GM12878 (cell line): ENCODE measurements around the gene ANTKMT.

Experiments
- EP300 ChIP-seq, 2 experiments: fragments of 150-350 bp in 1 of 2; IDR thresholded peaks; 2 replicates each; pipeline ENCODE4 v1.6.1; 2011 to 2012; ENCODE audit warnings: low read depth in 2 of 2, low read length in 2 of 2, borderline replicate concordance in 1 of 2, improper control_type of control experiment in 1 of 2, inconsistent platforms in 1 of 2; ENCODE audit not compliant: control insufficient read depth in 1 of 2
- RB1 ChIP-seq: fragments of 450-650 bp; formaldehyde crosslinking; IDR thresholded peaks from 2 replicates; pipeline ENCODE4 v1.6.1; 2017; ENCODE audit warnings: mild to moderate bottlenecking, borderline replicate concordance
- ZBTB40 ChIP-seq: fragments of 450-650 bp; IDR thresholded peaks from 2 replicates; pipeline ENCODE4 v1.6.1; 2016; ENCODE audit warnings: mild to moderate bottlenecking, moderate library complexity, borderline replicate concordance

DNA sequence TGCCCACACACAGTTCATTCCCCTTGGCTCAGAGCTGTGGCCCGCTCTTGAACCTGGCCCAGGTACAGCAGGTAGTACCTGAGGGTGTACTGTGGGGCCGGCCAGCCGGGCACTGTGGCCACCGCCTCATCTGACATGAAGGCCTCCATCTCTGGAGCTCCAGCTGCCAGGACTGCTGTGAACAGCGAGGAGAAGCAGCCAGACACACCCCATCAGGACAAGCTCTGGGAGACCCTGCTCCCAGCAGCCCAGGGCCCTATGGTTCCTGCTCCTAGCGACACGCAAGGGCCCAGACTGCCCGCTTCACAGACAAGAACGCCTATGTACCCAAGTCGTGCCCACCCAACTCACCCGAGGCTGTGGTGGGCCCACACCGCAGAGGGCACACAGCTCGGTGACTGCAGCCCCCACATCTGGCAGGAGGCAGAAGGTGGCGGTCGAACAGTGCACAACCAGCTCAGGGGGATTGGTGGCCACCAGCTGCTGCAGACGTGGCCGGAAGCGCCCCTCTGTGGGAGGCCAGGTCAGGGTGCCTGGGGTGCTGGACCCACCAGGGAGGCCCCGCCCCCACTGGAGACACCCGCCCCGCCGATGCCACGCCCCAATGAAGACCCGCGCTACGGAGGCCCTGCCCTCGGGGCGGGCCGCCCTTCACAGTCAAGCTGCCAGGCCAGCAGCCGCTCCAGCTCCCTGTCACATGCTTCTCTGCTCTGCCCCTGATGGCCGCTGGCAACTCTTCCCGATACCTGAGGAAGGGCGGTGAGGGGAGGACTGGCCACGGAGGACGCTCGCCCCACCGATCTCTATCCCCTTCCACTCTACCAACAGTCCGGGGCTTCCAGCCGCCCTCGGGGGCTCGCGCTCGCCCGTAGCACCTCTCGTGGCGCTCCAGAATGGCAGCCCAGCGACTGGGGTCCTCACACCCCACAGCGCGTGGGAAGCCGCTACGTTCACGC lies 41.8 kb upstream of the ANTKMT start:
- TF ChIP-seq ZBTB40 (no peak), RB1 (no peak), EP300 (IDR thresholded peaks at IDR 0.05; ENCODE audit: borderline replicate concordance in 1 of 2, control insufficient read depth in 1 of 2, low read depth in 2 of 2, low read length in 2 of 2) (no peak)
